Brain microvascular endothelial cell (primary cell): ENCODE measurements around the gene WDHD1.
"Not testable (repeated sequence)": the region's sequence is repeated elsewhere in the genome, so short reads cannot be mapped to it uniquely, and the experiment has no call there.

Experiments used
- DNase-seq: peaks from one replicate; pipeline ENCODE4 v3.0.0-alpha.2; 2020
- H3K27ac ChIP-seq: fragments of 250-450 bp; sonication (Bioruptor Pico); 2 replicates; pipeline ENCODE4 v1.5.1; 2020; ENCODE audit warnings: mild to moderate bottlenecking, moderate library complexity
- H3K27me3 ChIP-seq: fragments of 250-450 bp; sonication (Bioruptor Pico); replicated peaks from 2 replicates; pipeline ENCODE4 v1.5.1; 2020; ENCODE audit warnings: mild to moderate bottlenecking
- H3K36me3 ChIP-seq: fragments of 250-450 bp; sonication (Bioruptor Pico); replicated peaks from 2 replicates; pipeline ENCODE4 v1.5.1; 2020; ENCODE audit warnings: mild to moderate bottlenecking
- H3K4me3 ChIP-seq: 2 replicates; pipeline ENCODE4 v1.5.1; 2011; ENCODE audit warnings: low read depth, mild to moderate bottlenecking, control low read depth, low read length, moderate library complexity
- in situ Hi-C: cut with HindIII; loops from 2 replicates; pipeline ENCODE4 v1.10.0; 2017; ENCODE audit warnings: low sequenced_read_pairs, low pct_ligation_motif_present
- TF ChIP-seq, protein P1 (sequence below): IDR thresholded peaks from 2 replicates; pipeline ENCODE4 v1.5.1; 2011; ENCODE audit warnings: low read depth, mild to moderate bottlenecking, moderate library complexity, low read length, control low read depth, inconsistent platforms; ENCODE audit errors: missing control alignments

WDHD1 gene

DNA sequence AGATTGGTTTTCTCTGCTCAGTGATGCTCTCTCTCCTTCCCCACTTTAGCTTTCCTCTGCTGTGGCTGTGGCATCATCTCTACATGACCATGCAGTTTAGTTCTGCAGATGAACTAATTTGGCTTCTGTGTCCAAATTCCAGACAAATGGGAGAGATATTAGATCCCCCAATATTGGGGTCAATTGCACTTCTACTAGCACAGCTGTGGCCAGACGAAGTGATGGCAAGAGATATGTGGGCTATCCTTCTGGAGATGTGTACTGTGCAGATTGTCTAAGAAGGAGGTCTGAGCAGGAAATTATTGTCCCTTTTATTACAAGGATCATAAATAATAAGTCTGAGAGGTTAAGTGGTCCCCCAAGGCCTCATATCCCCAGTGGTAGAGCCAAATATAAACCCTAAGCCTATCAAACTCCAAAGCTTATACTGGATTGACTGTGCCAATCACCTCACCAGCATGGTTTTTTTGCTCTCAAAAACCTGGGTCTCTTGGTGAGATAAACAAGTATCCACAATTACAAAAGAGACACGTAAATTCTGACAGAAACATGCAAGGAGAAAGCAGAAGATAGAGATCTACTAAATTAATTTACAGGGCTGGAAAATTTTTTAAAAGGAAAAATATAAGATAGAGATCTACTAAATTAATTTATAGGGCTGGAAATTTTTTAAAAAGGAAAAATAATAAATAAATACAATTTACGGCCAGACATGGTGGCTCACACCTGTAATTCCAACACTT lies 95.1 kb downstream of the WDHD1 start:
- no peaks in the 10 kb centered on the region for H3K27me3 ChIP-seq
- in situ Hi-C loops, result no loop called here
- H3K36me3 ChIP-seq, result no peaks in the 10 kb centered on the region
- no peak overlapping the region for H3K4me3 ChIP-seq
- no peak for DNase-seq
- TF ChIP-seq, protein P1, sequence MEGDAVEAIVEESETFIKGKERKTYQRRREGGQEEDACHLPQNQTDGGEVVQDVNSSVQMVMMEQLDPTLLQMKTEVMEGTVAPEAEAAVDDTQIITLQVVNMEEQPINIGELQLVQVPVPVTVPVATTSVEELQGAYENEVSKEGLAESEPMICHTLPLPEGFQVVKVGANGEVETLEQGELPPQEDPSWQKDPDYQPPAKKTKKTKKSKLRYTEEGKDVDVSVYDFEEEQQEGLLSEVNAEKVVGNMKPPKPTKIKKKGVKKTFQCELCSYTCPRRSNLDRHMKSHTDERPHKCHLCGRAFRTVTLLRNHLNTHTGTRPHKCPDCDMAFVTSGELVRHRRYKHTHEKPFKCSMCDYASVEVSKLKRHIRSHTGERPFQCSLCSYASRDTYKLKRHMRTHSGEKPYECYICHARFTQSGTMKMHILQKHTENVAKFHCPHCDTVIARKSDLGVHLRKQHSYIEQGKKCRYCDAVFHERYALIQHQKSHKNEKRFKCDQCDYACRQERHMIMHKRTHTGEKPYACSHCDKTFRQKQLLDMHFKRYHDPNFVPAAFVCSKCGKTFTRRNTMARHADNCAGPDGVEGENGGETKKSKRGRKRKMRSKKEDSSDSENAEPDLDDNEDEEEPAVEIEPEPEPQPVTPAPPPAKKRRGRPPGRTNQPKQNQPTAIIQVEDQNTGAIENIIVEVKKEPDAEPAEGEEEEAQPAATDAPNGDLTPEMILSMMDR, result no peak
- H3K27ac ChIP-seq, result no peak overlapping the region

DNA sequence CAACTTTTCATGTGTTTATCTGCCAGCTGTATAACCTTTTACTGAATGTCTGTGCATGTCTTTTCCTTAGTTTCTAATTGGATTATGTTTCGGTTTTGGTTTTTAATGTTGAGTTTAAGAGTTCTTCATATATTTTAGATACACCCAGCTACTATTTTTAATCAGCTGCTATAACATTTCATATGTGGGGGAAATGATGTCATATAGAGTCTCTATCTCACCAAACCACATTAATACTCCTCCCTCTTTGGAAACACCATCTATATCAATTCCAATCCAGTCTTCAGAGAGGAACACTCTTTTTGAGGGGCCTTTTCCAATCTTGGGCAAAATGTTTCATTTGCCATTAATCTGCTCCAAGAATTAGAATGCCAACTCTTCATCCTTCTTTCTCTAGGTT lies 95.8 kb downstream of the WDHD1 start:
- Histone ChIP-seq H3K36me3 (no peaks in the 10 kb centered on the region), H3K4me3 (no peak overlapping the region), H3K27ac (no peak overlapping the region), H3K27me3 (no peaks in the 10 kb centered on the region)
- DNase-seq, result no peak
- in situ Hi-C loops, result no loop called here
- TF ChIP-seq, protein P1, result no peak

DNA sequence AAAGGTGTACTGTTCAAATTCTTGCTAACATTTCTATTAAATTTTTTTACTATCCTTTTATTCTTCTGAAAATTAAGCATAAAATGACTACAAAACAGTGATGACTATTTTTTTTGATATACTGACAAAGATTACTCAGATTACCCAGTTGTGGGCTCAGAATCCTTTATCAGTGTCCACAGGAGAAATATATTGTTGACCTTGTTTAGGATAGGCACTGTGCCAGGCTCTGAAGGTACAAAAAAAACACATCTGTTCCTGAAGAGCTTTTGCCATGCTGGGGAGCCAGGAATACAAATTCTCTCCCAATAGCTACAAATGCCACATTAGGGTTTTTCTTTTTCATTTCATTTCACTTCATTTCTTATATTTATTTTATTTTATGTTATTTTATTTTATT lies 97.3 kb downstream of the WDHD1 start:
- H3K27ac ChIP-seq, result no peak overlapping the region
- in situ Hi-C loops, result no loop called here
- TF ChIP-seq, protein P1, result no peak

DNA sequence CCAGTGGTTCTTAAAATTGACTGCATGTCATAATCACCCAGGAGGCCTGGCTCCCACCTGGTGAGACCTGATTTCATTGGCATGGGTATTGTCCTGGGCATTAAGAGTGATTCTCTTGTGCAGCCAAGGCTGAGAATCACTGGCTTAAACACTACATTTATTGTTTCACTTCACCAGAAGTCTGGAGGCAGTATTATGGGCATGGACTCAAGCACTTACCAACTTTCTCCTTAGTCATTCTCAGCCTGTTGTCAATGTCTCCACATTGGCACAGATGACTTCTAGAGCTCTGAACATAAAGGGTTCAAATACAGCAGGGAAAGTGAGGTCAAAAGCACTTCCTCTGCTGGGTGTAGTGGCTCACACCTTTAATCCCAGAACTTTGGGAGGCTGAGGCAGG lies 98.7 kb downstream of the WDHD1 start:
- no peaks in the 10 kb centered on the region for H3K36me3 ChIP-seq
- no peak for DNase-seq
- in situ Hi-C loops, result no loop called here

More for the DNA sequence above, 97.3 kb downstream of the WDHD1 start:
- no peak for DNase-seq
- Histone ChIP-seq H3K4me3 (no peak overlapping the region), H3K27me3 (no peaks in the 10 kb centered on the region), H3K36me3 (no peaks in the 10 kb centered on the region)

DNA sequence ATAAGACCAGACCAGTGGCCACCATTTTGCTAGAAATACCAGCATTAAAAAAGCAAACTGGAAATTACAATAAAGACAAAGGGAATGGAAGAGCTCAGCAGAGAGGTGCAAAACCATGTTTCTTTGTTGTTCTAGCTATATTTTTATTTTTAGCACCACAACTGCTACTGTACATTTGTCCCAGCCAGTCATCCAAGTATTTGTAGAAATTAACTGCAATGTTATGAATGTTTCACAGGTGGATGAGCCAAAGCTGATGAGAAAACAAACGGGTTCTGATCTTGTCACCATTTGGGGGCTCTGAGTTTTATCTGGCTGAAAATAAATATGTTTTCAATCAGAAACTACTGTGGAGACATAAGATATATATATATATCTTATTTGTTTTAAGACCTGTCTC lies 99.3 kb downstream of the WDHD1 start:
- Histone ChIP-seq H3K4me3 (no peak overlapping the region), H3K27ac (no peak overlapping the region), H3K36me3 (no peaks in the 10 kb centered on the region), H3K27me3 (no peaks in the 10 kb centered on the region)
- no peak for DNase-seq
- in situ Hi-C loops, result no loop called here
- TF ChIP-seq, protein P1, result no peak

More for the DNA sequence above, 98.7 kb downstream of the WDHD1 start:
- no peaks in the 10 kb centered on the region for H3K27me3 ChIP-seq
- TF ChIP-seq, protein P1, result no peak
- H3K27ac ChIP-seq, result no peak overlapping the region
- H3K4me3 ChIP-seq, result no peak overlapping the region

DNA sequence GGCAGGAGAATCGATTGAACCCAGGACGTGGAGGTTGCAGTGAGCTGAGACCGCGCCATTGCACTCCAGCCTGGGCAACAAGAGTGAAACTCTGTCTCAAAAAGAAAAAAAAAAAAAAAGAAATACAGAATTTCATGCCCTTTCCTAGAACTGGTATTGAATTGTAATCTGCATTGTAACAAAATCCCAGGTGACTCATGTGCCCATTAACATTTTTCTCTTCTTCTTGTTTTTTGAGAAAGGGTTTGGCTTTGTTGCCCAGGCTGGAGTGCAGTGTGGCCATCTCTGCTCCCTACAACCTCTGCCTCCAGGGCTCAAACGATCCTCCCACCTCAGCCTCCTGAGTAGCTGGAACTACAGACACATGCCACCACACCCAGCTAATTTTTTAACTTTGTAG lies 100.3 kb downstream of the WDHD1 start:
- in situ Hi-C loops, DNase-seq, H3K27ac ChIP-seq, H3K27me3 ChIP-seq, H3K36me3 ChIP-seq, H3K4me3 ChIP-seq: not testable (repeated sequence)
